PC-3 (cell line): Measurements from ENCODE around the gene MARK3. TPM values are rescaled to one million over a fixed set of nuclear protein-coding genes. Genes with fewer than 3 reads are reported as not detected.

ENCODE experiments used
- ATAC-seq: fragments of 200-7000 bp; cut with Tn5 transposase; 2 replicates; pipeline ENCODE4 v1.9.1; 2020; ENCODE audit warnings: mild to moderate bottlenecking, moderate library complexity
- BruUV-seq: library from RNA; stranded (reverse); fragments of 400-500 nt; replicated peaks from 2 replicates; lab custom pipeline; 2021; lab: Mats Ljungman, UMichigan
- CTCF ChIA-PET: fragments of 300-600 bp; sonication (Branson Sonifier 250); formaldehyde crosslinking; loops from one replicate; lab custom pipeline; 2022; ENCODE audit warnings: antibody characterized with exemption; lab: Charles Lee
- POLR2A ChIA-PET: fragments of 300-600 bp; sonication (Branson Sonifier 250); formaldehyde crosslinking; loops from one replicate; lab custom pipeline; 2022; ENCODE audit warnings: antibody characterized with exemption; ENCODE audit not compliant: unreplicated experiment; lab: Charles Lee
- DNase-seq: peaks from one replicate; pipeline ENCODE4 v3.0.0-alpha.2; 2015
- H2AFZ ChIP-seq: fragments of 300-600 bp; sonication (generic); 2 replicates; pipeline ENCODE4 v1.6.0; 2016; ENCODE audit warnings: antibody characterized with exemption, low read length
- H3F3A ChIP-seq: fragments of 300-600 bp; sonication (generic); one replicate; pipeline ENCODE4 v1.6.0; 2017; ENCODE audit warnings: antibody characterized with exemption, low read length, control low read depth, mild to moderate bottlenecking; ENCODE audit not compliant: unreplicated experiment
- H3K27ac ChIP-seq: fragments of 300-600 bp; sonication (generic); 2 replicates; pipeline ENCODE4 v1.5.1; 2016; ENCODE audit warnings: mild to moderate bottlenecking, low read length
- H3K27me3 ChIP-seq: fragments of 300-600 bp; sonication (generic); 2 replicates; pipeline ENCODE4 v1.6.1; 2016; ENCODE audit warnings: low read length, mixed read lengths
- H3K36me3 ChIP-seq: fragments of 300-600 bp; sonication (generic); 2 replicates; pipeline ENCODE4 v1.6.1; 2016; ENCODE audit warnings: low read depth, mixed run types, low read length, mixed read lengths
- H3K4me1 ChIP-seq: fragments of 300-600 bp; sonication (generic); 2 replicates; pipeline ENCODE4 v1.5.1; 2016; ENCODE audit warnings: low read length; ENCODE audit not compliant: insufficient read depth
- H3K4me2 ChIP-seq: fragments of 300-600 bp; sonication (generic); 2 replicates; pipeline ENCODE4 v1.6.0; 2016; ENCODE audit warnings: low read length
- H3K4me3 ChIP-seq: fragments of 300-600 bp; sonication (generic); 2 replicates; pipeline ENCODE4 v1.5.1; 2016; ENCODE audit warnings: mild to moderate bottlenecking, low read length, mixed read lengths
- H3K79me2 ChIP-seq: fragments of 300-600 bp; sonication (generic); 2 replicates; pipeline ENCODE4 v1.6.1; 2017; ENCODE audit warnings: low read length, mixed read lengths
- H3K9ac ChIP-seq: fragments of 300-600 bp; sonication (generic); 2 replicates; pipeline ENCODE4 v1.6.0; 2016; ENCODE audit warnings: mild to moderate bottlenecking, low read length
- H3K9me2 ChIP-seq: fragments of 300-600 bp; sonication (generic); replicated peaks from 2 replicates; pipeline ENCODE4 v1.6.1; 2016; ENCODE audit warnings: mixed run types, low read length, mixed read lengths
- H3K9me3 ChIP-seq: fragments of 300-600 bp; sonication (generic); 2 replicates; pipeline ENCODE4 v1.6.1; 2016; ENCODE audit warnings: low read length, mixed read lengths
- H4K20me1 ChIP-seq: fragments of 300-600 bp; sonication (generic); 2 replicates; pipeline ENCODE4 v1.6.1; 2016; ENCODE audit warnings: low read length, mixed read lengths
- CTCF ChIP-seq: fragments of 300-600 bp; sonication (generic); conservative IDR thresholded peaks from 2 replicates; pipeline ENCODE4 v1.5.1; 2017; ENCODE audit warnings: antibody characterized with exemption, low read depth, mild to moderate bottlenecking, low read length
- EZH2 ChIP-seq: fragments of 300-600 bp; sonication (generic); IDR thresholded peaks from one replicate; pipeline ENCODE4 v1.6.1; 2017; ENCODE audit warnings: antibody characterized with exemption, mild to moderate bottlenecking, low read length; ENCODE audit not compliant: unreplicated experiment
- EZH2phosphoT487 ChIP-seq: fragments of 300-600 bp; sonication (generic); IDR thresholded peaks from 2 replicates; pipeline ENCODE4 v1.6.1; 2018; ENCODE audit warnings: mild to moderate bottlenecking, antibody characterized with exemption, low read length, borderline replicate concordance
- intact Hi-C: fragments of 100-400 bp; cut with micrococcal nuclease; formaldehyde crosslinking; loops from 2 replicates; pipeline ENCODE4 v1.9.0; 2023
- total RNA-seq: library from RNA; depleted of rRNA; stranded (reverse); fragments of >200 nt; gene quantifications from 2 replicates; pipeline ENCODE4 v1.2.3, GENCODE V29; 2014

MARK3 gene
- total RNA-seq, 1 experiment from 2014 or later: 69.9 TPM

- intact Hi-C loops: no loop called here
- Histone ChIP-seq H3F3A (no peaks in the 10 kb centered on the region), H3K4me3 (no peak overlapping the region), H3K9ac (no peak overlapping the region), H3K27me3 (no peaks in the 10 kb centered on the region), H3K9me2 (no peaks in the 10 kb centered on the region), H3K4me1 (no peaks in the 10 kb centered on the region), H3K4me2 (no peak overlapping the region), H4K20me1 (no peaks in the 10 kb centered on the region), H3K36me3 (peaks cover 15% of the 10 kb centered on the region; the same call in 1 of the 2 replicates), H3K79me2 (peaks cover 65% of the 10 kb centered on the region), H3K9me3 (no peaks in the 10 kb centered on the region), H2AFZ (no peak overlapping the region), H3K27ac (no peak overlapping the region)
- ATAC-seq (no peak), DNase-seq (peak; percentile 18)
- ChIA-PET CTCF (interaction anchor here (0.5 to 0.6 kb wide), 2 partner anchors 20 to 372 kb away, joined by 3 read pairs; no protein-coding TSS in a partner anchor), POLR2A (interaction anchor here (0.5 kb wide), 2 partner anchors 10 to 62 kb away, joined by 6 to 17 read pairs; no protein-coding TSS in a partner anchor)
- BruUV-seq: no TSS peak
- TF ChIP-seq EZH2 (no peak), CTCF (0 out of 2 replicates have a peak, but pooled peaks have one; percentile 14), EZH2phosphoT487 (no peak)
Measured at GRCh38 chr14:103434868-103435442, 49.7 kb downstream of the MARK3 start.

- Histone ChIP-seq H3K79me2 (peaks cover 61% of the 10 kb centered on the region), H3F3A (no peaks in the 10 kb centered on the region), H3K4me3 (no peak overlapping the region), H3K27ac (no peak overlapping the region), H3K9ac (no peak overlapping the region), H2AFZ (no peak overlapping the region), H3K36me3 (peaks cover 15% of the 10 kb centered on the region; the same call in 1 of the 2 replicates), H3K4me2 (no peak overlapping the region), H4K20me1 (no peaks in the 10 kb centered on the region), H3K9me3 (no peaks in the 10 kb centered on the region), H3K4me1 (no peaks in the 10 kb centered on the region), H3K27me3 (no peaks in the 10 kb centered on the region), H3K9me2 (no peaks in the 10 kb centered on the region)
- POLR2A ChIA-PET: no interaction called here
- DNase-seq (peak; percentile 13), ATAC-seq (no peak)
- CTCF ChIA-PET: no interaction called here
- BruUV-seq: no TSS peak
- intact Hi-C loops: no loop called here
- no peak for TF ChIP-seq EZH2
- no peak for TF ChIP-seq CTCF
- no peak for TF ChIP-seq EZH2phosphoT487
Measured at GRCh38 chr14:103436533-103436932, 51.3 kb downstream of the MARK3 start.

- H4K20me1 ChIP-seq: 0 out of 2 replicates have a peak, but pooled peaks cover 4% of the 10 kb centered on the region
- no TSS peak for BruUV-seq
- no peaks in the 10 kb centered on the region for H3K4me1 ChIP-seq
- CTCF ChIA-PET: no interaction called here
- H3K9me2 ChIP-seq: no peaks in the 10 kb centered on the region
- H3K4me3 ChIP-seq: no peak overlapping the region
- H3K9me3 ChIP-seq: no peaks in the 10 kb centered on the region
- H3K27ac ChIP-seq: no peak overlapping the region
- no peak overlapping the region for H2AFZ ChIP-seq
- H3K27me3 ChIP-seq: no peaks in the 10 kb centered on the region
- H3K9ac ChIP-seq: no peak overlapping the region
- intact Hi-C loops: no loop called here
- peaks cover 65% of the 10 kb centered on the region for H3K79me2 ChIP-seq
- ATAC-seq: no peak
- peaks cover 11% of the 10 kb centered on the region; the same call in 1 of the 2 replicates for H3K36me3 ChIP-seq
- no peak overlapping the region for H3K4me2 ChIP-seq
- TF ChIP-seq EZH2phosphoT487 (no peak), CTCF (no peak), EZH2 (no peak)
- no peak for DNase-seq
- H3F3A ChIP-seq: no peaks in the 10 kb centered on the region
- POLR2A ChIA-PET: no interaction called here
Measured at GRCh38 chr14:103442288-103442687, 57.1 kb downstream of the MARK3 start.
